ENCODE measurements around the gene CD300LD.

The CD300LD gene

DNA sequence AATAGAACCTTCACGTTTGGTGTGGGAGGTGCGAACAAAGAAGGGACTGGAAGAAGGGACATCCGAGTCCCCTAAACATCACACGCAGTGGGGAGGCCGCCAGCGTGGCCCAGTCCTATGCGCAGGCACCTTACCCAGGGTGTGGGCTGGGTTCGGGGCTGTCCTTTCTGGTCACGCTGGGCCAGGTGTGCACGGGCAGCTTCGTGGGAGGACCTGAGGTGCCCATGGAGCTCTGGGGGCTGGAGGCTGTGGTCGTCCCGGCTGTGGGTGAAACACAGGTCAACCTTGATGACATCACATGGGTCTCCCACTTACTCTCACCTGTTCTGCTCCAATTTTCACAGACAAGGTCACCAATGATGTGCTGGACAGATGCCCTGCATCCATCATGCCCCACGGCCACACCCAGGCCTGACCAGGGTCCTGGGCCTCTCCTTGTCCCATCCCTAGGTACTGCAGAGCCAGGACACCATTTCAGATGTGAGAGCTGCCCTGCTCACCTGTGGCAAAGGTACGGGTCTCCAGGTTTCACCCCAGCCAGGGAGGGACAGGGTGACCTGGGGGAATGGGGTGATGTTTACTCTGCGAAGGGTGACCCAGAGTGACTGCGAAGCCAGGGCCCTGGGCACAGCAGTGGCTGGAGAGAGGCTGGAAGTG is 49.2 kb downstream of the CD300LD start:
- no peak for DNase-seq

- DNase-seq = no peak
These were observed 49.9 kb downstream of the CD300LD start for GRCh38 chr17:74542166-74542565.

DNA sequence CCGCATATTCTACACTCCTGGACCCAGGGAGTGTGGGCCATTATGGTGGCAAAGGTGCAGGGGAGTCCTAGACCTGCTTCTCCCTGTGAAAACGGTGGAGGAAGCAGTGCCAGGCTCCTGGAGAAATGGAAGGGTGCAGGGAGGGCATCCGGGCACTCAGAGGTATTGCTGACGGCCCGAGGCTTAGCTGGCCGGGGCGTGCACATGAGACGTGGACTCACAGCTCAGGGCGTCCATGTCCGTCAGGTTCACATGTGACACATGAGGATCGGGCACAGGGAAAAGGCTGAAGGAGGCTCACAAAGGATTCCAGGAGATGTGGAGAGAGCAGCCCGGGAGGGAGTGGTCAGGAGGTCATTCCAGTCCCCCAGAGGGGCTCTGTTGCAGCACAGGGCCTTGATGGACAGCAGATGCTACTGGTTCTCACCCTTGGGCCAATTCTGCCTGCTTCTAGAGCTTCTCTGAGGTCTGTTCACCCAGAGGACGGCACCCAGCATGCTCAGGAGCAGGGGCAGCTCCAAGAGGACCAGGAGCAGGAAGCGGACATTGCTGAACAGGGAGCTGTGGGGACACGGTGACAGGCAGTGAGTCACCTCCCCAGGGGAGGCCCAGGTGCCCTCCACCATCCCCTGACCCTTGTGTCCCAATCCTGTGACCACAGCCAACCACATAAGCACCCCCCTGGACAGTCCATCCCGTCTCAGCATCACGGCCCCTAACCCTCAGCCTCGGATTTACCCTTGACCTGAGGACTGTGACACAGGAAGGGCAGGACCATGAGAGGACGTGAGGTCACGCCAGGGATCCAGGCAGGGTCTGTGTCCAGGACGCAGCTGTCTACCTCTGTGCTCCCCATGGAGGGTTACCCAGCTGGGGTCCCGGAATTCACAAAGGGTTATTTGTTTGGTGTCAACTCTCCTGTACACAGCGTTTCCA is 50.6 kb downstream of the CD300LD start:
- DNase-seq = no peak

GRCh38 chr17:74539281-74539820 is 52.7 kb downstream of the CD300LD start:
- no peak for DNase-seq

DNA sequence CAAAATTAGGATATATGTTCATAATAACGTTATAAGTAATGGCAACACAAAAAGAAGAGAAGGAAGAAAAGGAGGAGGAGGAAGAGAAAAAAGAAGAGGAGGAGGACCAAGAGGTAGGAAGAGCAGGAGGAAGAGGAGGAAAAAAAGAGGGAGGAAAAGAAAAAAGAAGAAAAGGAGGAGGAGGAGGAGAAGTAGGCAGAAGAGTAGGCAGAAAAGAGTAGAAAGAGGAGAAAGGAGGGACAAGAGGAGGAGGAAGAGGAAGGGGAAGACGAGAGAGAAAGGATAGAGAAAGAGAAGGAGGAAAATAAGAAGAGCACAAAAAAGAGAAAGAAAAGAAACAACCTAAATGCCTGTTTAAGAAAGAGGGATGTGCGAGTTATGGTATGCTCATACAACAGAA is 55.2 kb downstream of the CD300LD start:
- no peak for DNase-seq

- no peak for DNase-seq
These were observed 60.0 kb downstream of the CD300LD start for GRCh38 chr17:74532115-74532514.

DNA sequence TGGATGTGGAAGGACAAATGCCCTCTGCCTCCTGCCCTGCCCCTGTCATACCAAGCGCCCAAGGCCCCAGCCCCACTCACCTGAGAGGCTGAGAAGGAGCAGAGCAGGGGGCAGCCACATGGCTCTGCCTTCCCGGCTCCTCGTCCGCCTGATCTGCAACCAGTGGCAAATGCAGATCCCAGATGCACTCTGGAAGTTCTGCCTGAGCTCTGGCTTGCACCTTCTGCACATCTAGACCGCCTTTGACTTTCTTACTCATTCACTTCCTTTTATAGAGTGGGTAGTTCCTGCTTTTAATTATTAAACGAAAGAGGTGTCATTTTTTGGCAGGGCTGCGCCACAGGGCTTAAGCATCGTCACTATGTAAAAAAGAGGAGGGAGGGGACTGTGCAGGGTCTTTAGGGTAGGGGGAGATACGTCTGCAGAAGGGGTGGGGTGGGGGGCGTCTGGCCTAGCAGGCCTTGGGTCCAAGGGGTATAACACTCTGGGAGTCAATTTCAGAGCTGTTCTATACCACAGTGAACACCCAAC is 60.8 kb downstream of the CD300LD start, which contains the start of gene CD300LB:
TSS of gene CD300LB (minus strand) at position 245 of the 531 bp plus-strand sequence. CDS start at position 120, 125 bp downstream.
- DNase-seq = no peak

- DNase-seq = no peak
These were observed 61.3 kb downstream of the CD300LD start for GRCh38 chr17:74530831-74531150.
